OCI-LY7 (cell line): ENCODE data around the gene ARMC9. TPM values are rescaled to one million over a fixed set of nuclear protein-coding genes. Genes with fewer than 3 reads are reported as not detected.

ENCODE experiments used
- BruUV-seq: library from RNA; stranded (reverse); fragments of 400-500 nt; replicated peaks from 2 replicates; lab custom pipeline; 2021; lab: Mats Ljungman, UMichigan
- CTCF ChIA-PET: fragments of 300-600 bp; sonication (Branson Sonifier 250); formaldehyde crosslinking; loops from one replicate; lab custom pipeline; 2022; ENCODE audit warnings: antibody characterized with exemption; ENCODE audit not compliant: unreplicated experiment; lab: Charles Lee
- POLR2A ChIA-PET: fragments of 300-600 bp; sonication (Branson Sonifier 250); formaldehyde crosslinking; loops from one replicate; lab custom pipeline; 2022; ENCODE audit warnings: antibody characterized with exemption; lab: Charles Lee
- DNase-seq: peaks from one replicate; pipeline ENCODE4 v3.0.0-alpha.2; 2015; ENCODE audit warnings: low spot score
- H2AFZ ChIP-seq: fragments of 200-600 bp; sonication (generic), shearing (Covaris generic); 2 replicates; pipeline ENCODE4 v1.6.1; 2014; ENCODE audit warnings: mild to moderate bottlenecking, antibody characterized with exemption, low read length, moderate library complexity
- H3K27ac ChIP-seq: fragments of 200-600 bp; sonication (generic); 2 replicates; pipeline ENCODE4 v1.5.1; 2014; ENCODE audit warnings: mixed run types, low read depth, mild to moderate bottlenecking, moderate library complexity, low read length, inconsistent platforms; ENCODE audit not compliant: poor library complexity, severe bottlenecking
- H3K36me3 ChIP-seq: fragments of 200-600 bp; sonication (generic); 2 replicates; pipeline ENCODE4 v1.6.1; 2014; ENCODE audit warnings: mild to moderate bottlenecking, antibody characterized with exemption, low read length, moderate library complexity, mixed read lengths; ENCODE audit not compliant: insufficient read depth
- H3K4me1 ChIP-seq: fragments of 200-600 bp; sonication (generic); 2 replicates; pipeline ENCODE4 v1.5.1; 2014; ENCODE audit warnings: mild to moderate bottlenecking, low read length; ENCODE audit not compliant: insufficient read depth, poor library complexity, severe bottlenecking
- H3K4me2 ChIP-seq: fragments of 200-600 bp; sonication (generic); 2 replicates; pipeline ENCODE4 v1.6.1; 2014; ENCODE audit warnings: mild to moderate bottlenecking, low read length
- H3K4me3 ChIP-seq: fragments of 200-600 bp; sonication (generic); 2 replicates; pipeline ENCODE4 v1.5.1; 2014; ENCODE audit warnings: mild to moderate bottlenecking, low read depth, low read length; ENCODE audit not compliant: poor library complexity, severe bottlenecking
- H3K79me2 ChIP-seq: fragments of 200-600 bp; sonication (generic); 2 replicates; pipeline ENCODE4 v1.6.1; 2016; ENCODE audit warnings: low read depth, mild to moderate bottlenecking, low read length, moderate library complexity, mixed read lengths; ENCODE audit not compliant: insufficient read depth
- H3K9me2 ChIP-seq: fragments of 200-600 bp; sonication (generic); 2 replicates; pipeline ENCODE4 v1.6.1; 2016; ENCODE audit warnings: mild to moderate bottlenecking, low read length, mixed read lengths; ENCODE audit not compliant: insufficient read depth
- H3K9me3 ChIP-seq: fragments of 200-600 bp; sonication (generic); 2 replicates; pipeline ENCODE4 v1.6.1; 2014; ENCODE audit warnings: mild to moderate bottlenecking, mixed run types, low read length, mixed read lengths
- H4K20me1 ChIP-seq: fragments of 200-600 bp; sonication (generic); 2 replicates; pipeline ENCODE4 v1.6.1; 2014; ENCODE audit warnings: mild to moderate bottlenecking, antibody characterized with exemption, low read length, moderate library complexity, mixed read lengths; ENCODE audit not compliant: insufficient read depth
- CTCF ChIP-seq: fragments of 200-600 bp; sonication (generic); conservative IDR thresholded peaks from 2 replicates; pipeline ENCODE4 v1.5.1; 2014; ENCODE audit warnings: mild to moderate bottlenecking, antibody characterized with exemption, low read length, moderate library complexity, mixed read lengths
- EZH2phosphoT487 ChIP-seq: fragments of 200-600 bp; sonication (generic); IDR thresholded peaks from 2 replicates; pipeline ENCODE4 v1.6.1; 2018; ENCODE audit warnings: low read depth, borderline replicate concordance, mild to moderate bottlenecking, mixed run types, antibody characterized with exemption, low read length, moderate library complexity, mixed read lengths
- intact Hi-C: fragments of 100-400 bp; cut with micrococcal nuclease; formaldehyde crosslinking; loops from one replicate; pipeline ENCODE4 v1.10.0; 2022; ENCODE audit not compliant: unreplicated experiment
- total RNA-seq, 2 experiments: library from RNA; depleted of rRNA in 1 of 2; stranded (reverse); fragments of >200 nt in 1 of 2; shearing (Covaris generic) in 1 of 2; gene quantifications; 2 replicates each; pipeline ENCODE4 v1.2.3, GENCODE V29; 2014 to 2022

The ARMC9 gene
- total RNA-seq, 2 experiments from 2014 or later = 6.6 to 12.2 TPM

GRCh38 chr2:231308631-231309428 is 110.4 kb downstream of the ARMC9 start:
- Histone ChIP-seq H3K4me1 (peaks cover 31% of the 10 kb centered on the region), H3K36me3 (no peaks in the 10 kb centered on the region), H2AFZ (no peak overlapping the region), H3K79me2 (no peaks in the 10 kb centered on the region), H3K9me2 (no peaks in the 10 kb centered on the region), H3K4me2 (no peak overlapping the region), H3K27ac (no peak overlapping the region), H3K4me3 (no peak overlapping the region), H3K9me3 (no peaks in the 10 kb centered on the region), H4K20me1 (no peaks in the 10 kb centered on the region)
- TF ChIP-seq EZH2phosphoT487 = no peak
- TF ChIP-seq CTCF = no peak
- intact Hi-C loops = no loop called here
- no TSS peak for BruUV-seq
- ChIA-PET CTCF (interaction anchor here (0.6 kb wide), 1 partner anchor 544 kb away, joined by 3 read pairs; no protein-coding TSS in a partner anchor), POLR2A (interaction anchor here (1.2 kb wide), 2 partner anchors 11 to 14 kb away, joined by 3 to 4 read pairs; no protein-coding TSS in a partner anchor)
- DNase-seq = no peak

GRCh38 chr2:231312066-231312465 is 113.6 kb downstream of the ARMC9 start:
- no peaks in the 10 kb centered on the region for H4K20me1 ChIP-seq
- peak overlapping the region; percentile 11; the same call in 1 of the 2 replicates for H3K4me2 ChIP-seq
- H3K27ac ChIP-seq = peak overlapping the region; percentile 30
- BruUV-seq = no TSS peak
- peaks cover 45% of the 10 kb centered on the region for H3K4me1 ChIP-seq
- POLR2A ChIA-PET = interaction anchor here (0.5 to 1.1 kb wide), 3 partner anchors 10 to 177 kb away, joined by 3 to 6 read pairs (median 3); no protein-coding TSS in a partner anchor
- peak overlapping the region; percentile 79 for H2AFZ ChIP-seq
- no peaks in the 10 kb centered on the region for H3K36me3 ChIP-seq
- H3K9me3 ChIP-seq = peaks cover 18% of the 10 kb centered on the region
- CTCF ChIA-PET = interaction anchor here (0.7 kb wide), 1 partner anchor 85 kb away, joined by 4 read pairs; no protein-coding TSS in a partner anchor
- peak; percentile 43 for TF ChIP-seq CTCF
- no peak for TF ChIP-seq EZH2phosphoT487
- H3K4me3 ChIP-seq = no peak overlapping the region
- H3K9me2 ChIP-seq = no peaks in the 10 kb centered on the region
- intact Hi-C loops = loop anchor here (5.0 kb wide), 1 partner anchor 80 kb away; no protein-coding TSS in a partner anchor
- no peaks in the 10 kb centered on the region for H3K79me2 ChIP-seq
- DNase-seq = peak; percentile 62
